NCI-H510A treated with DMSO at 0.1 percent for 48 hours (cell line): Measurements from ENCODE around the gene NELFCD.
A peak's percentile ranks its signal among the peaks of the same experiment; 100 is the strongest.
"Not testable (repeated sequence)": the region's sequence is repeated elsewhere in the genome, so short reads cannot be mapped to it uniquely, and the experiment has no call there.

Experiments used
- DNase-seq: peaks from one replicate; lab custom pipeline; 2025; lab: John Stamatoyannopoulos, UW

Gene NELFCD

DNA sequence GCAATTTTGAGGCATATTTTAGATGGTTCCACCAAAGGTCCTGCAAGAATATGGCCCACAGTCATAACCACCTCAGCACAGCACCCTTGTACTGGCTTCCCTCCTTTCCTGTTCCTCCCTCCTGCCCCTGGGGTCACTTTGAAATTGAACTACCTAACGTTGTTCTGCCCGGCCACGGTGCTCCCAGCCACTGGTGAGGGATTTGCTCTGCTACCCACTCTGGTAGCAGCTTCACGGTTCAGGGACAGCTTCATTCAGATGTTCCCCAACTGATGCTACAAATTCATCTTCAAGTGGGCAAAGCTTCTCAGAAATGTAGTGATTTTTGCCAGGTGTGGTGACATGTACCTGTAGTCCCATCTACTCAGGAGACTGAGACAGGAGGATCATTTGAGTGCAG lies 7.9 kb upstream of the NELFCD start:
- DNase-seq = no peak

DNA sequence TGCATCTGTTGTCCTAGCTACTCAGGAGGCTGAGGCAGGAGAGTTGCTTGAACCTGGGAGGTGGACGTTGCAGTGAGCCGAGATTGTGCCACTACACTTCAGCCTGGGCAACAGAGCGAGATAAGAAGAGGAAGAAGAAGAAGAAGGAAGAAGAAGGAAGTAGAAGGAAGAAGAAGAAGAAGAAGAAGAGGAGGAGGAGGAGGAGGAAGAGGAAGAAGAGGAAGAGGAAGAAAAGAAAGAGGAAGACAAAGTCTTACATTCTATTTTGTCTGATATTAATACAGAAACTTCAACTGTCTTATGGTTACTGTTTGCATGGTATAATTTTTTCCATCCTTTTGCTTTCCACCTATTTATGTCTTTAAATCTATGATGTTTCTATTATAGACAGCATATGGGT lies 7.2 kb upstream of the NELFCD start:
- DNase-seq = no peak

DNA sequence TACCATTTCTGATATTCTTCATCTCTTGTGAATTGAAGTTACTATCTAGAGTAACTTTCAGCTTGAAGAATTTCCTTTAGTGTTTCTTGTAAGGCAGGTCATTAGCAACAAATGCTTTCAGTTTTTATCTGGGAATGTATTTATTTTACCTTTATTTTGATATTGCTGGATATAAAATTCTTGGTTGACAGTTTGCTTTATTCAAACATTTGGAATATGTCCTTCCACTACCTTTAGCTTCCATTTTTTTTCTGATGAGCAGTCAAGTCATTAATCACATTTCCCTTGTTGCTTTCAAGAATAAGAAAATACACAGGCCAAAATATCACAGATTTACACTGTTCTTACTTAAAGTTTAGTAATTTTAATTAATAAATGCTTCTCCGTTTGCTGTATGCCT lies 5.7 kb upstream of the NELFCD start:
- DNase-seq = no peak

DNA sequence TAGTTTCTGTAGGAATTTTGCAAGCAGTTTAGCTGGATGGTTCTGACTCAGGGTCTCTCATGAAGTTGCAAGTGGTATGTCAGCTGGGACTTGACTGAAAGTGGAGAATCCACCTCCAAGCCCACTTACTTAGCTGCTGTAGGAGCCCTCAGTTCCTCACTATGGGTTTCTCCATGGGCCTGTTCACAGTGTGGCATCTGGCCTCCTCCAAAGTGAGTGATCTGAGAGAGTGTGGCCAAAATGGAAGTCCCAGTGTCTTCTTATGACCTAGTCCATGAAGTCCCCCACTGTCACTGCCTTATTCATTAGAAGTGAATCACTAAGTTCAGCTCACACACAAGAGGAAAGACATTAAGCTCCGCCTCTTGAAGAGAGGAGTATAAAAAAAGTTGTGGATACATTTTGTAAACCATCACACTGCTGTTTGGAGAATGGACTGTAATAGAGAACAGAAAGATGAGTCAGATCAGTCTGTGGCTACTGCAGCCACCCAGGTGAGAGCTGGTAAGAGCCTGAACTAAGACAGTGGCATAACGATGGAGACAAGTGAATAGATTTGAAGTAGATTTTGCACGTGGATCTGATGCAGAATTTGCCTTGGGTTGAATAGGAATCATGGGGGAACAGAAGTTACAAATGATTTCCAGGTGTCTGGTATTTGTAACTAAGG lies 4.9 kb upstream of the NELFCD start:
- DNase-seq = no peak

DNA sequence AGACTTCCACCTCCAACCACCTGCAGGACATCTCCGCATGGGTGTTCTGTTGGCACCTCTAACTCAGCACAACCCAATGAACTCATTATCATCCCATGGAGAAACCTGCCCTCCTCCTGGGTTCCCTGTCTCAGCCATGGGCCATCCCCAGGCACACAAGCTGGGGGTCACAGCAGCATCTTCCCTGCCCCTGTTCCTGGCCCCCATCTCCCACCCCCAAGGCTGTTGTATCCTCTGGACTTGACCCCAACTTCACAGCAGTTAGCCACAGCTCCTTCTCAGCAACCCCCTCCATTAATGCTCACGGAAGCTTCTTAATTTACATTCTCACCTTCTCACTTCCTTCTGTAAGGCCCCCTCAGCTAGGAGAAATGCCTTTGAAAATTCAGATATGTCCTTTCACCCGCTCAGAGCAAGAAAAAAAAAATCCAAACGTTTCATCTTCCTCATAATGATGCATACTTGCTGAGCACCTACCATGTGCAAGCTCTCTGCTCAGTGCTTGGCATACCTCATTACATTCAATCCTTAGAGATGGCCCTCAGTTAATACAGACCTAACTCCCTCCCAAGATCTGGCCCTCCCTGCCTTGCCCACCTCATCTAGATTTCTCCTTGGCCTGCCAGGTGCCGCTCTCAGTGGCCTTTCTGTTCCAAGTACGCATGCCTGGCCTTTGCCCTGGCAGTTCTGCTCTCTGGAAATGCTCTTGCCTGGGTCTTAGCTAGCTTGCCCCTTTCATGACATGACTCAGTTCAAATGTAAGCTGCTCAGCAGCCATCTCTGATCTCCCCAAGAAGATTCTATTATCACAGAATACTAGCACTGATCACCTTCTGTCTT lies 2.5 kb upstream of the NELFCD start:
- DNase-seq = no peak

DNA sequence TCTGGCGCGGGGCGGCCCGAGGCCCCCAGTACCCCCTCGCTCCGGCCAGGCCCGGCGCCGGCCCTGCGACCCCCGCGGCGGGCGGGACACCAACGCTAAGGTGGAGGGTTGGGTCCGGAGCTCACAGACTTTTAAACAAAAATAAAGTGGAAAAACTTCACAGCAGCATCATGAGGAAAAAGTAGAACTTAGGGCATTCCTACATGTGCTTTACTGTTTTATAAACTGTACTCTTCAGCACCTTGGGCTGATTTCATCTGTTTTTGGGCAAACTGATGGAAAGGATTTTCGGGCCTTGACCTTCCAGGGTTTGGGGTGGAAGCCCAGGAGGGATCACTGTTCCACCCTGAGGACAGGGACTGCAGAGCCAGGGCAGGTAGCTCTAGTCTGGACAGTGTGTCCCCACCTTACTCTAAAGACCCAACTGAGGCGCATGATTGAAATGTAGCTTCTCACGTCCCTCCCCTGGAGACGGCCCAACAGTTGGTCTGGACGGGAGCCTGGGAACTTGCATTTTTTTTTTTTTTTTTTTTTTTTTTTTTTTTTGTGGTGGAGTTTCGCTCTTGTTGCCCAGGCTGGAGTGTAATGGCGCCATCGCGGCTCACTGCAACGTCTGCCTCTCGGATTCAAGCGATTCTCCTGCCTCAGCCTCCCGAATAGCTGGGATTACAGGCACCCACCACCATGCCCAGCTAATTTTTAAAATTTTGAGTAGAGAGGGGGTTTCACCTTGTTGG lies 740 bp downstream of the NELFCD start:
- DNase-seq = peak; percentile 26

DNA sequence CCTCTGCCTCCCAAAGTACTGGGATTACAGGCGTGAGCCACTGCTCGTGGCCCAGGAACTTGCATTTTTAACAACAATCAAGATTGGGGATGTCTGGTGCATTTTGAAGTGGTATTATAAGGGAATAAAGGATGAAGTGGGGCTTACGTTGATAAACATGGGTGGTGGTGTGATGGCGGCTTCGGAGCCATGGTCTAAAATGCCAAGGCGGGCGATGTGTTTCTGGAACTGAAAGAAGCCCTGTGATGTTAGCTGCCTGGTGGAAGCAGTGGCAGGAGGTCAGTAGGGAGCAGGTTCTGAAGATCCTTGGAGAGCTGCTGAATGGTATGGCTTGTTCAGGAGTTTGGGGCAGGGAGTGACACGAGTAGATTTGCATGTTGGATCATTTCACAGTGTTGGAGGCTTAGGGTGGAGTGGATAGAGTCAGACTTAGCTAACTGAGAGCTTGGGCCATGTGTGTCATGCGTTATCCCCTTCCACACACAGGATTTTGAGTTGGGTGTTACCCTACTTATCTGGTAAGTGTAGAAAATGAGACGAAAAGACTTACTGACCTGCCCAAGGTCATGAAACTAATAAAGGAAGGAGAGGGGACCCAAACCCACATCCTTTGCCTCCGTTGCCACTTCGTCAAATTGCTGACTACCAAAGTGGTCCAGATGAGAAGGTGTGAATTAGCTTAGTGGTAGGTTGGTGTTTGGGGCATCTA lies 1.5 kb downstream of the NELFCD start:
- no peak for DNase-seq

DNA sequence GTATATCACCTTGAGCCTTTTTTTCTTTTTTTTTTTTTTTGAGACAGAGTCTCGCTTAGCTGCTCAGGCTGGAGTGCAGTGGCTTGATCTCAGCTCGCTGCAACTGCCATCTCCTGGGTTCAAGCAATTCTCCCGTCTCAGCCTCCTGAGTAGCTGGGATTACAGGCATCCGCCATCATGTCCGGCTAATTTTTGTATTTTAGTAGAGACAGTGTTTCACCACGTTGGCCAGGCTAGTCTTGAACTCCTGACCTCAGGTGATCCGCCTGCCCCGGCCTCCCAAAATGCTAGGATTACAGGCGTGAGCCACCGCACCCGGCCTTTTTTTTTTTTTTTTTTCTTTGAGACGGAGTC lies 2.0 kb downstream of the NELFCD start:
- DNase-seq = not testable (repeated sequence)

DNA sequence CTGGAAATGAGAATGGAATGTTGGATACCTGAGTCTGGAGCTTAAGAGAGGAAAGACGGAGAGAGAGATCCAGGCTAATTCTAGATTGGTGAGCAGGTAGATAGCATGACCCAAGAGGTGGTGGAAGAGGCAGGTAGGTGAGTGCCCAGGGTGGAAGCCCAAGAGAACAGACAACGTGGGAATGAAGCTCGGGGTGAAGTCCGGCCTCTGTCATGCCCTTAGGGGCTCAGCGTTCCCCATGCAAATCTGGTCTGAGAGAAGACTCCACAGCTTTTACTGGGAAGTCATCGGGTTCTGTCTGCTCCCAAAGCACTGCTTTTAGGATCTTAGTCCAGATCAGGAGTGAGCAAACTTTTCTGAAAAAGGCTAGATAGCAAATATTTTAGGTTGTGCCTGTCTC lies 3.6 kb downstream of the NELFCD start:
- no peak for DNase-seq

DNA sequence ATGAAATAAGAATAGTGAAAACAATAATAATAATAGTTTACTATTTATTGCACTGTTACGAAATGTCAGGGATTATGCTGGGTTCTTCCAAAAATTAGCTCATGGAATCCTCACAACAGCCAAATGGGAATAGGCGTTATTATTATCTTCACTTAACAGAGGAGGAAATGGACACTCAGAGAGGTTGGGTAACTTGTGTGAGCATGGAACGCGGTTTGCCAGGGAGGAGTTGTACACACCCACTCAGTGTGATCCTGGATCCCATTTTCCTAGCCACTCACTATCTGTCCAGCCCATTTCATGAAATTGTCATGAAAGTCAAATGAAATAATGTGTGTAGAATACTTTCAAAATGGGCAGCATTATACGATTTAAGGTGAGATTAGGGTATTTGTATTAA lies 4.6 kb downstream of the NELFCD start:
- no peak for DNase-seq

DNA sequence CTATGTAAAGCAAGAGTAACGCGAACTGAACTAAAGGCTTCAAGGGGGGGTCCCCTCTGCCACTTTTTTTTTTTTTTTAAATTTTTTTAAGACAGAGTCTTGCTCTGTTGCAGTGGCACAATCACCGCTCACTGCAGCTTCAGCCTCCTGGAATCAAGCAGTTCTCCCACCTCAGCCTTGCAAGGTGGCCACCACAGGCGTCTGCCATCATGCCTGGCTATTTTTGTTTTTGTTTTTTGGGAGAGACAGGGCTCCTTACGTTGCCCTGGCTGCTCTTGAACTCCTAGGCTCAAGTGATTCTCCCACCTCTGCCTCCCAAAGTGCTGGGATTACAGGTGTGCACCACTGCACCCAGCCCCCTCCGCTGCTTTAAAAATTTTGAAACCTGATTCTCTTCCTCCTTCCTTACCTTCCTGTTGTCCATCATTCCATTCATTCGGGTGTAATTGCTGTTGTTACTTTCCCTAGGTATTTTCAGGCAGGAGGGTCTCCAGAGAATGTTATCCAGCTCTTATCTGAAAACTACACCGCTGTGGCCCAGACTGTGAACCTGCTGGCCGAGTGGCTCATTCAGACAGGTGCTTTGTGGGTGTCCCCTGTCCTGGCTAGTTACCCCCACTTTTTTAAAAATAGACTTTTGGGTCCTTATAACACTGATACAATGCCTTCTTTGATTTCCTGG lies 5.4 kb downstream of the NELFCD start:
- DNase-seq = no peak

DNA sequence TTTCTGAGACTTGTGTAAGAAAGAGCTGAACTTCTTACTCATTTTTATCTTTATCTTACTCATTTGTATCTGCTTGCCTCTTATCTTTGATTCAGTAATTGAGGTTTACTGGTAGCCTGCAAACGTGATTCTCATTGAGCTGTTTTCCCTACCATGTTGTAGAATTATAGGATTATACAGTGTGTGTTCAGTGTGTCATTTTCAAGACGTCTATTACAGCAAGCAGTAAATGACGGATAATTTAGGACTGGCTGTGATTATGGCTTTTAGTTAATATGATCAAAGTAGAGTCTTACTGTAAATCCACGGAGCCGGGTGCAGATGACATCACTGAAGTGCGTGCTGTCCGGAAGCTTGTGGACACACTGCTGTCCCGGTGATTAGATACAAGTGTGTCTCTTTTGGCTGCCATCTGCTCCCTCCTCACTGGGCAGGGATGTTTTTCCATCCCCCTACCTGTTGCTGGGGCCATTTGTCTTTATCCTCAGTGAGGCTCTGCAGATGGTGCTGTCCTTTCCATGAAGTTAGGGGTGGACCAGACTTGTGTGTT lies 6.0 kb downstream of the NELFCD start:
- no peak for DNase-seq

DNA sequence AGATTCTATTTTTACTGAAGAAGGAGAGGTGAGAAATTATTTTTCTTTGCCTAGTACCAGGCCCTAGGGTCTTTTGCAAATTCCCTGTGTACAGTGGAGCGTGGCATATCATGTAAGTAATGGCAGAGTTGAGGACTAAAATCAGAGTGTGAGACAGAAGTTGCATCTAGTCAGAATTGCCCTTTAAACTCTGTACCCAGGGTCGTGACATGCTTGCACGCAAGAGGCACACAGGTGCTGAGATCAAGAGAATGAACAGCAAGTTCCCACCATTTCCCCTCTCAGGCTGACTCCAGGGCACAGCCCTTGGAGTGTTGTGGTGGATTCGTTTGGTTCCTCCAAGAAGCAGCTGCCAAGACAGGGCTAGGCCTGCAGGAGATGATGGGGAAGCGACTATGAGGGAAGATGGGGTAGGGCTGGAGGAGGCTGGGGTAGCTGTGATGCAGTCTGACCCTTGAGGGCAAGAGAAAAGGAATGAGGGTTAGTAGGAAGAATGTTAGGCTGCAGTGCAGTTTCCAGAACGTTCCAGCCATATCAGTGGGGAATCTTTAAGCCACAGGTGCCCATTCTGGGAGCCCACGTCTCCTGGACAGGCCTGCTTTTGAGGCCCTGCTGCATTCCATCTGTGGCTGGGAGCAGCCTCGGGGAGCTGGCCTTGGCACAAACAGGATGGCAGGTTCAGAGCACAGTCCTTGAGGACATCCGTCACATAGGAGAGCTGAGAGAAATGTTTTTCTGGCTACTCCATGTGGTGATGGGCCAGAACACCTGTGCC lies 6.9 kb downstream of the NELFCD start:
- DNase-seq = no peak

DNA sequence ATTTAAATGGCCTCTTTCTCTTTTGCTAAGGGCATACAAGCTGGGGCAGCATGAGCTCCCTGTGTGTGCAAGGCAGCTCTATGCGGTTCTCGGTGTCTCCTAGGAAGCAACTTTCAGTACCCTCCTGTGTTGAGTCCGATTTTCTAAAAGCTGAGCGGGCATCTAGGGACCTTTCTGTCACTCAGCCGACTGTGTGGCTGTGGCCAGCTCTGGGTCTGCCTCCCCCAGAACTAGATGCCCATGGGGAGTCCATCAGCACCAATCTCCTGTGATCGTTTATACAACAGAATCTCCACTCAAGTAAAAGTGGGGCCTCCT lies 7.5 kb downstream of the NELFCD start:
- DNase-seq = no peak

DNA sequence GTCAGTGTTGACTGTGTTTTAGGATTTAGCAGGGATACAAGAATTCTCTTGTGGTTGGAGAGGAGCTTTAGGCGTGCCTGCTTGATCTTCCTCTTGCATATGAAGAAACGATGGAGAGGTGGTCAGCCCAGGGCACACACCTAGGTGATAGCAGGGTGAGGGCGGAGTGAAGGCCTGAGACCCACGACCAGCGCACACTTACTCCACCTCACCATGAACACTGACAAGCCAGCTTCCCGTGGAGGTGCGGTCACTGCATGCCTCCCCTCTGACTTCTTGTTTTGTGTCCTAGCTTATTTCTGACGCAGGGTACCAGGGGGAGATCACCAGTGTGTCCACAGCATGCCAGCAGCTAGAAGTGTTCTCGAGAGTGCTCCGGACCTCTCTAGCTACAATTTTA lies 8.1 kb downstream of the NELFCD start:
- no peak for DNase-seq

DNA sequence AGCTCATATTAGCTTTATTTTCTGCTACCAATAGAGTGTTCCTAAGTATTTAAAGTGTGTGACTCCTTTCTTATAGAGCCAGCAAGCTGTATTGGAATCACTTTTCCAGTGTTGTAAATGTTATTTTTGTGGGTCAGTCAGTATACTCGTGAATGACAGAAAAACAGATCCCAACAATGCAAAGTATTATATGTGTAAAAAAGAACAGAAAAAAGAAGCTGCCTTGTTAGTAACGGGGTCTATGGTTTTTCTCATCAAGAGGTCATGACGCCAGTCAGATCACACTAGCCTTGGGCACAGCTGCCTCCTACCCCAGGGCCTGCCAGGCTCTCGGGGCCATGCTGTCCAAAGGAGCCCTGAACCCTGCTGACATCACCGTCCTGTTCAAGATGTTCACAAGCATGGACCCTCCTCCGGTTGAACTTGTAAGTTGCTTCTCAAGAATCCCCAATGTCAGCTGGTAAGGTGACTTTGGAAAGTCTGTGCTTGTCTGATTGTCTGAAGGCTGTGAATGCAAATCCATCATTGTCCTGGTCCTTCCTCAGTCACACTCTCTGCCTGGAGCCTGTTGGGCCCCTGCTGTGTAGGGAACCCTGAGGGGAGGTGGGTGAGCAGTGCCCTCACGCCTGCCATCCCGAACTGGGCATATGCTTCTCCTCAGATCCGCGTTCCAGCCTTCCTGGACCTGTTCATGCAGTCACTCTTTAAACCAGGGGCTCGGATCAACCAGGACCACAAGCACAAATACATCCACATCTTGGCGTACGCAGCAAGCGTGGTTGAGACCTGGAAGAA lies 9.8 kb downstream of the NELFCD start:
- DNase-seq = no peak

DNA sequence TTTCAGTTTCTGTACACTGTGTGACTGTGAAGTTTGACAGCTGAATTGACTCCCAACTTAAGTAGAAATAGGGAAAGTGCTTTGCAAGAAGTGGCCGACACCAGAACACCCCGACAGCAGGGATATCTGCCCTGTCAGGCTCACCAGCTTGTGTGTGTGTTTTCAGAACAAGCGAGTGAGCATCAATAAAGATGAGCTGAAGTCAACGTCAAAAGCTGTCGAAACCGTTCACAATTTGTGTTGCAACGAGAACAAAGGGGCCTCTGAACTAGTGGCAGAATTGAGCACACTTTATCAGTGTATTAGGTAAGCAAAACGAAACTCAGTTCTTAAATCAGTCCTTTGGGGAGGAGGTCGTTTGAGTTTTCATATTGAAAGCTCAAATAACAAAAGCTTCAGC lies 10.7 kb downstream of the NELFCD start:
- no peak for DNase-seq

DNA sequence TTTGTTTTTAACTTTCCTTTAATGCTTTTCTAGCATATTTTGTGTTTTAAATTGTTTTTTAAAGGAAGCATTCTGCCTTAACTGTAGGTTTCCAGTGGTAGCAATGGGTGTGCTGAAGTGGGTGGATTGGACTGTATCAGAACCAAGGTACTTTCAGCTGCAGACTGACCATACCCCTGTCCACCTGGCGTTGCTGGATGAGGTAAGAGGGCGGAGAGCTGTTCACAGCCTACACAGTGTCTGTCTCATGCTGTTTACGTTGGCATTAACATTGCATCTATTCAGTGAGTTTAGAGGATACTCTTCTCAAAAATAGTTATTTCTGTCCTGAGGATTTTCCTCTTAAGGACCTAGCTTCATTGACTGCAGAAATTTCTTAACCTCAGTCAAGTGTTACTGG lies 11.9 kb downstream of the NELFCD start:
- no peak for DNase-seq

DNA sequence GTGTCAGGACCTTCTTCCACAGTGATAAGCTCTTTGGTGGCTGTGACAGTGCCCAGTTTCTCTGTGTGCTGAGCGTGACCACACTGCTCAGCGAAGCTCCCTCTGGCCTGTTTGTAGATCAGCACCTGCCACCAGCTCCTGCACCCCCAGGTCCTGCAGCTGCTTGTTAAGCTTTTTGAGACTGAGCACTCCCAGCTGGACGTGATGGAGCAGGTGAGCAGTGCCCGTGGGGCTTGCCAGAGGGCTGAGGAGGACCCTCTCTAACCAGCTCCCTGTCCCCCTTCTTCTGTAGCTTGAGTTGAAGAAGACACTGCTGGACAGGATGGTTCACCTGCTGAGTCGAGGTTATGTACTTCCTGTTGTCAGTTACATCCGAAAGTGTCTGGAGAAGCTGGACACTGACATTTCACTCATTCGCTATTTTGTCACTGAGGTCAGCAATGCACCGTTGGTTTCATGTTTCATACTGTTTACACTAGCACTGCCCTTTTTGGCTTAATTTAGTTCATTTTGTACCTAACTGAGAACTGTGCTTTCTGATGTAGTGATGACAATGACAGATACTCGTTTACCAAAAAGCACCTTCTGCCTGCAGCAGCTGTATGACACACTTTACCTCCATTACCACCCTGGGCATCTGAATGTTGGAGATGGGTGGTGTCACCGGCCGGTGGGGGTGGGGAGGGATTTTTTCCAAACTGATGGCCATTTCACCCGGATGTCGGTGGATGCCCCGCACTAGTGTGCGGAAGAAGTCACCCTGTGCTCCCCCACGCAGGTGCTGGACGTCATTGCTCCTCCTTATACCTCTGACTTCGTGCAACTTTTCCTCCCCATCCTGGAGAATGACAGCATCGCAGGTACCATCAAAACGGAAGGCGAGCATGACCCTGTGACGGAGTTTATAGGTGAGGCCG lies 12.5 kb downstream of the NELFCD start:
- DNase-seq = no peak
